Stomach (tissue), 4 donors: Measurements from ENCODE around the gene FAM107B.

Experiments used
- CTCF ChIP-seq, 7 experiments: fragments of 450-650 bp in 4 of 7; fragments of 200-600 bp in 3 of 7; sonication (generic) in 3 of 7; IDR thresholded peaks; one replicate each; pipeline ENCODE4 v1.5.1; 2016 to 2019; ENCODE audit warnings: antibody characterized with exemption in 7 of 7, control low read depth in 2 of 7, mild to moderate bottlenecking in 1 of 7
- POLR2AphosphoS5 ChIP-seq, 3 donors: sonication (generic); formaldehyde crosslinking; IDR thresholded peaks; one replicate each; pipeline ENCODE4 v1.6.1; 2016; ENCODE audit warnings: antibody characterized with exemption in 3 of 3

GRCh38 chr10:14728346-14728745, 46.4 kb downstream of the FAM107B start:
- TF ChIP-seq CTCF (IDR thresholded peaks at IDR 0.05), result no peak
- TF ChIP-seq POLR2AphosphoS5 (IDR thresholded peaks at IDR 0.05), result no peak
